ENCODE measurements around the gene ATP1B3. TPM values are rescaled to one million over a fixed set of nuclear protein-coding genes. Genes with fewer than 3 reads are reported as not detected.
"Not testable (repeated sequence)": the region's sequence is repeated elsewhere in the genome, so short reads cannot be mapped to it uniquely, and the experiment has no call there.

ATP1B3 gene
- polyA plus RNA-seq, 4 donors: 174 to 406 (median 258) TPM

DNA sequence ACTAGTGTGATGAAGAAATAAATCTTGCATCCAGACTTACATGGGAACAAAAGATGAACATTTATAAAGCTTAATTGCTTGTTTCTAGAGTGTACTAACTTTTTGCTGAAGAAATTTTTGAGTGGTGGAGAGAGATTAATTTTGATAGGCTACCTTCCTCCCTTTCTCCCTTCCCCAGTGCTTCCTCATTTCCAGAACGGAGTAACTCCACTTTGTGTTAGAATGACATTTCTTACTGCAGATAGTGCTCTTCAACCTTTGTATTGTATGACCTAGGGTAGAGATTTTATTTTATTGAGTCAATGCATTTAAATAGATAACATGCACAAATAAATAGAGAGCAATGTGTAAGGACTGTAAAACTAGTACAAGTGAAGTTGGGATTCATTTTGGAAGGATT, 1.9 kb downstream of the ATP1B3 start:
- Histone ChIP-seq H3K4me3 (ENCODE audit: low read depth in 1 of 3, low read length in 3 of 3) (peak overlapping the region in 2 of 3 donors; percentile 80 to 100), H3K4me1 (ENCODE audit: control insufficient read depth in 3 of 3, insufficient read depth in 2 of 3, low read depth in 1 of 3, low read length in 2 of 3) (peaks cover 3 to 8% (median 4%) of the 10 kb centered on the region in 3 donors), H3K27ac (ENCODE audit: low read depth in 1 of 3, low read length in 2 of 3) (peak overlapping the region in 2 of 3 donors; percentile 46 to 91)

DNA sequence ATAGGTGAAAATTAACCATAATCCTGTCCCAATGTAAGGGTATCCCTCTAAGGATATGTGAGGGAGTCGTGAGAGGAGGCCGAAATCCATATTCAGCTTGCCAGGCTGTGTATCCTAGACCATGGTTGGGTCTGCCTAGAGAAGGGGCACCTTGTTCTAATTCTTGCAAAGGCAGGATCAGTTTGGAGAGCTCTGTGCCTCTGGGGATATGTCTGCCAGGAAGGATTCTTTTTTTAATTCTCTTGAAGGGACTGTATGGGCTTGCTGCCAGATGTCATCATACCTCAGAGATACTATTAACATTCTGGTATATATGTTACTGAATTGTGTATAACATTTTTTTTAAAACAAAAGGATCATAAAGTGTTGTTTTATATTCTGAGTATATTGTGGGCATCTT, 2.4 kb downstream of the ATP1B3 start:
- FAIRE-seq (no peak), DNase-seq (peak; percentile 25 to 33)
- Histone ChIP-seq H3K27ac (ENCODE audit: low read depth in 1 of 3, low read length in 2 of 3) (peak overlapping the region; percentile 62 to 91 (median 64)), H3K27me3 (ENCODE audit: control insufficient read depth in 3 of 3, insufficient read depth in 3 of 3, low read length in 3 of 3) (no peaks in the 10 kb centered on the region), H3K4me3 (ENCODE audit: low read depth in 1 of 3, low read length in 3 of 3) (peak overlapping the region in 2 of 3 donors; percentile 33 to 59), H3K9me3 (ENCODE audit: control insufficient read depth in 2 of 2, insufficient read depth in 1 of 2, low read depth in 1 of 2, low read length in 1 of 2) (no peaks in the 10 kb centered on the region), H3K36me3 (ENCODE audit: control insufficient read depth in 3 of 3, insufficient read depth in 2 of 3, low read depth in 1 of 3, low read length in 3 of 3) (peaks cover 0 to 7% (median 0%) of the 10 kb centered on the region in 3 donors), H3K4me1 (ENCODE audit: control insufficient read depth in 3 of 3, insufficient read depth in 2 of 3, low read depth in 1 of 3, low read length in 2 of 3) (peaks cover 3 to 8% (median 4%) of the 10 kb centered on the region in 3 donors)
- 33 to 74% (median 48%) methylated on average over 2 of the region's 2 CpGs for WGBS, 3 donors

More for the DNA sequence above, 1.9 kb downstream of the ATP1B3 start:
- DNase-seq (peak; percentile 48 to 81), FAIRE-seq (no peak)
- H3K9me3 ChIP-seq (ENCODE audit: control insufficient read depth in 2 of 2, insufficient read depth in 1 of 2, low read depth in 1 of 2, low read length in 1 of 2): no peaks in the 10 kb centered on the region
- H3K36me3 ChIP-seq (ENCODE audit: control insufficient read depth in 3 of 3, insufficient read depth in 2 of 3, low read depth in 1 of 3, low read length in 3 of 3): peaks cover 0 to 7% (median 0%) of the 10 kb centered on the region in 3 donors
- 4 to 30% (median 10%) methylated on average over 1 of the region's 1 CpG for WGBS, 3 donors
- no peaks in the 10 kb centered on the region for H3K27me3 ChIP-seq (ENCODE audit: control insufficient read depth in 3 of 3, insufficient read depth in 3 of 3, low read length in 3 of 3)

- no peak for FAIRE-seq
- no peaks in the 10 kb centered on the region for H3K9me3 ChIP-seq (ENCODE audit: control insufficient read depth in 2 of 2, insufficient read depth in 1 of 2, low read depth in 1 of 2, low read length in 1 of 2)
These were observed 5.3 kb downstream of the ATP1B3 start for GRCh38 chr3:141881702-141882101.

GRCh38 chr3:141887051-141887450, 10.6 kb downstream of the ATP1B3 start:
- FAIRE-seq: no peak
- H3K9me3 ChIP-seq (ENCODE audit: control insufficient read depth in 2 of 2, insufficient read depth in 1 of 2, low read depth in 1 of 2, low read length in 1 of 2): peaks cover 0 to 6% of the 10 kb centered on the region in 2 donors
- no peak for DNase-seq
- no peaks in the 10 kb centered on the region for H3K4me1 ChIP-seq (ENCODE audit: control insufficient read depth in 3 of 3, insufficient read depth in 2 of 3, low read depth in 1 of 3, low read length in 2 of 3)
- H3K27me3 ChIP-seq (ENCODE audit: control insufficient read depth in 3 of 3, insufficient read depth in 3 of 3, low read length in 3 of 3): no peaks in the 10 kb centered on the region
- 93 to 95% (median 95%) methylated on average over 5 of the region's 5 CpGs for WGBS, 3 donors
- no peak overlapping the region for H3K4me3 ChIP-seq (ENCODE audit: low read depth in 1 of 3, low read length in 3 of 3)
- H3K27ac ChIP-seq (ENCODE audit: low read depth in 1 of 3, low read length in 2 of 3): no peak overlapping the region
- peaks cover 0 to 13% (median 3%) of the 10 kb centered on the region in 3 donors for H3K36me3 ChIP-seq (ENCODE audit: control insufficient read depth in 3 of 3, insufficient read depth in 2 of 3, low read depth in 1 of 3, low read length in 3 of 3)

More at GRCh38 chr3:141881702-141882101, 5.3 kb downstream of the ATP1B3 start:
- Histone ChIP-seq H3K27ac (ENCODE audit: low read depth in 1 of 3, low read length in 2 of 3) (no peak overlapping the region), H3K36me3 (ENCODE audit: control insufficient read depth in 3 of 3, insufficient read depth in 2 of 3, low read depth in 1 of 3, low read length in 3 of 3) (peaks cover 0 to 11% (median 3%) of the 10 kb centered on the region in 3 donors), H3K4me1 (ENCODE audit: control insufficient read depth in 3 of 3, insufficient read depth in 2 of 3, low read depth in 1 of 3, low read length in 2 of 3) (peaks cover 3 to 8% (median 4%) of the 10 kb centered on the region in 3 donors), H3K27me3 (ENCODE audit: control insufficient read depth in 3 of 3, insufficient read depth in 3 of 3, low read length in 3 of 3) (no peaks in the 10 kb centered on the region), H3K4me3 (ENCODE audit: low read depth in 1 of 3, low read length in 3 of 3) (no peak overlapping the region)
- DNase-seq: peak; percentile 39 to 60
- WGBS, 3 donors: 57 to 80% (median 78%) methylated on average over 4 of the region's 4 CpGs

GRCh38 chr3:141888548-141888947, 12.1 kb downstream of the ATP1B3 start:
- 78 to 98% (median 98%) methylated on average over 3 of the region's 3 CpGs for WGBS, 3 donors

DNA sequence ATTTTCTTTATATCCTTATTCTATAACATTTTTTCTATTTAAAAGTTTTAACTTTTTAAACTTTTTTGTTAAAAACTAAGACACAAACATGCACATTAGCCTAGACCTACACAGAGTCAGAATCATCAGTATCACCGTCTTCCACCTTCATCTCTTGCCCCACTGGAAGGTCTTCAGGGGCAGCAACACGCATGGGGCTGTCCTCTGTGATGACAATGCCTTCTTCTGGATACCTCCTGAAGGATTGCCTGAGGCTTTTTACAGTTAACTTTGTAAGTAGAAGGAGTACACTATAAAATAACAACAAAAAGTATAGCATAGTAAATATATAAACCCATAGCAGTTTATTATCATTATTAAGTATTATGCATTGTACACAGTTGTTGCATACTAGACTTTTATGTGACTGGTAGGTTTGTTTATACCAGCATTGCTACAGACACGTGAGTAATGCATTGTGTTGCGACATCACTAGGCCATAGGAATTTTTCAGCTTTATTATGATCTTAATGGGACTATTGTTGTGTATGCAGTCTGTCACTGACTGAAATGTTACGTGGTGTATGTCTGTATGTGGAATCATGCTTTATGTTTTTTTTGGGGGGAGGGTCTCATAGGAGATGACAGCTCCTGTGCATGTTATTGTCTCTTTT, 18.2 kb downstream of the ATP1B3 start:
- 75 to 80% (median 79%) methylated on average over 5 of the region's 5 CpGs for WGBS, 3 donors
- Histone ChIP-seq H3K36me3 (ENCODE audit: control insufficient read depth in 3 of 3, insufficient read depth in 2 of 3, low read depth in 1 of 3, low read length in 3 of 3) (peaks cover 0 to 12% (median 2%) of the 10 kb centered on the region in 3 donors), H3K27me3 (ENCODE audit: control insufficient read depth in 3 of 3, insufficient read depth in 3 of 3, low read length in 3 of 3) (no peaks in the 10 kb centered on the region), H3K4me3 (ENCODE audit: low read depth in 1 of 3, low read length in 3 of 3) (no peak overlapping the region), H3K9me3 (ENCODE audit: control insufficient read depth in 2 of 2, insufficient read depth in 1 of 2, low read depth in 1 of 2, low read length in 1 of 2) (peaks cover 0 to under 1% of the 10 kb centered on the region in 2 donors), H3K27ac (ENCODE audit: low read depth in 1 of 3, low read length in 2 of 3) (no peak overlapping the region), H3K4me1 (ENCODE audit: control insufficient read depth in 3 of 3, insufficient read depth in 2 of 3, low read depth in 1 of 3, low read length in 2 of 3) (no peaks in the 10 kb centered on the region)
- DNase-seq (peak; percentile 39 to 70), FAIRE-seq (no peak)

More at GRCh38 chr3:141888548-141888947, 12.1 kb downstream of the ATP1B3 start:
- H3K4me3 ChIP-seq (ENCODE audit: low read depth in 1 of 3, low read length in 3 of 3); DNase-seq; H3K4me1 ChIP-seq (ENCODE audit: control insufficient read depth in 3 of 3, insufficient read depth in 2 of 3, low read depth in 1 of 3, low read length in 2 of 3); H3K36me3 ChIP-seq (ENCODE audit: control insufficient read depth in 3 of 3, insufficient read depth in 2 of 3, low read depth in 1 of 3, low read length in 3 of 3); FAIRE-seq; H3K9me3 ChIP-seq (ENCODE audit: control insufficient read depth in 2 of 2, insufficient read depth in 1 of 2, low read depth in 1 of 2, low read length in 1 of 2); H3K27ac ChIP-seq (ENCODE audit: low read depth in 1 of 3, low read length in 2 of 3); H3K27me3 ChIP-seq (ENCODE audit: control insufficient read depth in 3 of 3, insufficient read depth in 3 of 3, low read length in 3 of 3): not testable (repeated sequence)

GRCh38 chr3:141895731-141896130, 19.3 kb downstream of the ATP1B3 start:
- Histone ChIP-seq H3K27me3 (ENCODE audit: control insufficient read depth in 3 of 3, insufficient read depth in 3 of 3, low read length in 3 of 3) (no peaks in the 10 kb centered on the region), H3K36me3 (ENCODE audit: control insufficient read depth in 3 of 3, insufficient read depth in 2 of 3, low read depth in 1 of 3, low read length in 3 of 3) (peaks cover 0 to 18% (median 2%) of the 10 kb centered on the region in 3 donors), H3K9me3 (ENCODE audit: control insufficient read depth in 2 of 2, insufficient read depth in 1 of 2, low read depth in 1 of 2, low read length in 1 of 2) (peaks cover 0 to 11% of the 10 kb centered on the region in 2 donors), H3K27ac (ENCODE audit: low read depth in 1 of 3, low read length in 2 of 3) (no peak overlapping the region), H3K4me3 (ENCODE audit: low read depth in 1 of 3, low read length in 3 of 3) (no peak overlapping the region), H3K4me1 (ENCODE audit: control insufficient read depth in 3 of 3, insufficient read depth in 2 of 3, low read depth in 1 of 3, low read length in 2 of 3) (no peaks in the 10 kb centered on the region)
- WGBS, 3 donors: 94 to 98% (median 94%) methylated on average over 3 of the region's 3 CpGs
- FAIRE-seq: no peak
- DNase-seq: no peak

DNA sequence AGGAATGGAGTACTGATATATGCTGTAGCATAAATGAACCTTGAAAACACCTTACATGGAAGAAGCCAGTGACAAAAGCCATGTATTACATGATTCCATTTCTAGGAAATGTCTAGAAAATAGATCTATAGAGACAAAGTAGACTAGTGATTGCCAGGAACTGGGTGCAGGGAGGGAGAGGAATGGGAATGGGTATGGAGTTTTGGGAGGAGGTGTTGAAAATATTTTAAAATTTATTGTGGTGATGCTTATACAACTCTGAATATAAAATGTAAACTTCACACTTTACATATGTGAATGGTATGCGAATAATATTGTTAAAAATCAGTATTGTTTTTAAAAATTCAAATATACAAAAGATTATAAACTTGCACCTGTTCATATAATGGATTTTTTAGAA, 22.5 kb downstream of the ATP1B3 start:
- DNase-seq (no peak), FAIRE-seq (no peak)
- WGBS, 3 donors: 96 to 100% (median 97%) methylated on average over 1 of the region's 1 CpG

More for the DNA sequence above, 22.5 kb downstream of the ATP1B3 start:
- Histone ChIP-seq H3K9me3 (ENCODE audit: control insufficient read depth in 2 of 2, insufficient read depth in 1 of 2, low read depth in 1 of 2, low read length in 1 of 2) (peaks cover 0 to 11% of the 10 kb centered on the region in 2 donors), H3K27me3 (ENCODE audit: control insufficient read depth in 3 of 3, insufficient read depth in 3 of 3, low read length in 3 of 3) (no peaks in the 10 kb centered on the region), H3K4me3 (ENCODE audit: low read depth in 1 of 3, low read length in 3 of 3) (no peak overlapping the region), H3K4me1 (ENCODE audit: control insufficient read depth in 3 of 3, insufficient read depth in 2 of 3, low read depth in 1 of 3, low read length in 2 of 3) (no peaks in the 10 kb centered on the region), H3K27ac (ENCODE audit: low read depth in 1 of 3, low read length in 2 of 3) (no peak overlapping the region), H3K36me3 (ENCODE audit: control insufficient read depth in 3 of 3, insufficient read depth in 2 of 3, low read depth in 1 of 3, low read length in 3 of 3) (peaks cover 0 to 22% (median 2%) of the 10 kb centered on the region in 3 donors)
